HEK293 (cell line): Measurements from ENCODE around the gene ACAD11.
A peak's percentile ranks its signal among the peaks of the same experiment; 100 is the strongest.

Source experiments
- CTCF ChIA-PET: fragments of 350-600 bp; formaldehyde crosslinking; extraction: SDS; loops from one replicate; lab custom pipeline; 2021; ENCODE audit warnings: antibody characterized with exemption; lab: Yijun Ruan, JAX
- POLR2A ChIA-PET: fragments of 300-600 bp; formaldehyde crosslinking; extraction: SDS; loops from one replicate; lab custom pipeline; 2020; ENCODE audit warnings: antibody characterized with exemption, inconsistent platforms; lab: Yijun Ruan, JAX
- H3K27ac ChIP-seq: fragments of 200-500 bp; sonication (Bioruptor generic); 2 replicates; pipeline ENCODE4 v1.5.1; 2014; ENCODE audit warnings: low read depth, low read length, control low read depth, inconsistent platforms; ENCODE audit errors: extremely low read depth
- H3K36me3 ChIP-seq, 2 experiments: fragments of 200-500 bp in 1 of 2; sonication (Bioruptor generic) in 1 of 2; 1 replicate in 1 of 2; 2 replicates in 1 of 2; pipeline ENCODE4 v1.5.1; 2014 to 2017; ENCODE audit warnings: inconsistent platforms in 2 of 2, low read length in 2 of 2; ENCODE audit not compliant: control insufficient read depth in 2 of 2, insufficient read depth in 1 of 2
- H3K4me1 ChIP-seq: fragments of 200-500 bp; sonication (Bioruptor generic); 2 replicates; pipeline ENCODE4 v1.5.1; 2014; ENCODE audit warnings: mild to moderate bottlenecking, low read length, inconsistent platforms; ENCODE audit not compliant: control insufficient read depth, insufficient read depth
- H3K4me3 ChIP-seq: 2 replicates; pipeline ENCODE4 v1.5.1; 2011; ENCODE audit warnings: low read depth, mild to moderate bottlenecking, control low read depth, low read length, moderate library complexity
- H3K9me3 ChIP-seq: fragments of 200-500 bp; sonication (Bioruptor generic); 2 replicates; pipeline ENCODE4 v1.5.1; 2014; ENCODE audit warnings: low read depth, low read length, inconsistent platforms; ENCODE audit not compliant: control insufficient read depth, insufficient read depth
- GLI2 ChIP-seq: fragments of 450-650 bp; formaldehyde crosslinking; IDR thresholded peaks from 2 replicates; pipeline ENCODE4; 2017; ENCODE audit warnings: missing biosample characterization, missing genetic modification characterization, low read depth, borderline replicate concordance
- PRDM1 ChIP-seq: fragments of 450-650 bp; formaldehyde crosslinking; IDR thresholded peaks from 2 replicates; pipeline ENCODE4; 2016; ENCODE audit warnings: missing biosample characterization, missing genetic modification characterization
- PRDM2 ChIP-seq: fragments of 450-650 bp; formaldehyde crosslinking; IDR thresholded peaks from 2 replicates; pipeline ENCODE4 v1.5.1; 2016; ENCODE audit warnings: missing biosample characterization, missing genetic modification characterization, borderline replicate concordance
- RBAK ChIP-seq: fragments of 450-650 bp; formaldehyde crosslinking; IDR thresholded peaks from 2 replicates; pipeline ENCODE4 v1.5.1; 2016; ENCODE audit warnings: missing biosample characterization, missing genetic modification characterization
- SCRT2 ChIP-seq: fragments of 450-650 bp; formaldehyde crosslinking; IDR thresholded peaks from 2 replicates; pipeline ENCODE4 v1.5.1; 2016; ENCODE audit warnings: missing biosample characterization, missing genetic modification characterization
- ZEB2 ChIP-seq: fragments of 450-650 bp; formaldehyde crosslinking; IDR thresholded peaks from 2 replicates; pipeline ENCODE4 v1.5.1; 2016; ENCODE audit warnings: missing biosample characterization, missing genetic modification characterization
- ZNF10 ChIP-seq: fragments of 450-650 bp; formaldehyde crosslinking; IDR thresholded peaks from 2 replicates; pipeline ENCODE4 v1.5.1; 2017; ENCODE audit warnings: missing biosample characterization, missing genetic modification characterization
- ZNF121 ChIP-seq: fragments of 450-650 bp; formaldehyde crosslinking; IDR thresholded peaks from 2 replicates; pipeline ENCODE4 v1.5.1; 2016; ENCODE audit warnings: missing biosample characterization, missing genetic modification characterization
- ZNF266 ChIP-seq: fragments of 450-650 bp; formaldehyde crosslinking; IDR thresholded peaks from 2 replicates; pipeline ENCODE4 v1.5.1; 2016; ENCODE audit warnings: missing biosample characterization, missing genetic modification characterization, low read depth
- ZNF473 ChIP-seq: fragments of 450-650 bp; formaldehyde crosslinking; IDR thresholded peaks from 2 replicates; pipeline ENCODE4 v1.5.1; 2017; ENCODE audit warnings: missing biosample characterization, missing genetic modification characterization
- ZNF530 ChIP-seq: fragments of 450-650 bp; formaldehyde crosslinking; IDR thresholded peaks from 2 replicates; pipeline ENCODE4 v1.5.1; 2016; ENCODE audit warnings: low read depth, missing biosample characterization, missing genetic modification characterization
- ZNF560 ChIP-seq: fragments of 450-650 bp; formaldehyde crosslinking; IDR thresholded peaks from 2 replicates; pipeline ENCODE4 v1.5.1; 2017; ENCODE audit warnings: missing biosample characterization, missing genetic modification characterization, borderline replicate concordance
- ZNF623 ChIP-seq: fragments of 450-650 bp; formaldehyde crosslinking; IDR thresholded peaks from 2 replicates; pipeline ENCODE4 v1.5.1; 2016; ENCODE audit warnings: missing biosample characterization, missing genetic modification characterization
- TF ChIP-seq, protein P1 (sequence below): fragments of 450-650 bp; formaldehyde crosslinking; conservative IDR thresholded peaks from 2 replicates; pipeline ENCODE4 v1.5.1; 2016; ENCODE audit warnings: low read depth, missing biosample characterization, missing genetic modification characterization

The ACAD11 gene

DNA sequence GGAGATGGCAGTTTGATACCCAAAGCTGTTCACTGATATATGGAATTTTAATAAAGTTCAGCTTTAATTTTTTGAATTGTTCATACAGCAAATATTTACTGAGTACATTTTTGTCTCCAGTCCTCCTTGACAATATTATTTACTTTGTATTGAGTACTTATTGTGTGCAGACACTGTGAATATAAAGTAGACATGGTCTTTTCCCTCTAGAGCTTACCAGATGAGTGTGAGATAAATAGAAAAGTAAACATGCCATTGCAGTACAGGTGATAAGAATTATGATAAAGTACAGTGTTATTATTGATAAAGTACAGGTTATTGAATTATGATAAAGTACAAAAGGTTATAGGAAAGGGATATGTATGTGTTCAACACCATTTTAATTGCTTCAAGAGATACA is 2.6 kb upstream of the ACAD11 start:
- Histone ChIP-seq H3K4me1 (no peaks in the 10 kb centered on the region), H3K4me3 (no peak overlapping the region), H3K36me3 (peaks cover 0 to 11% of the 10 kb centered on the region in 2 experiments; a peak in 1 of 3 replicates), H3K27ac (no peak overlapping the region), H3K9me3 (no peaks in the 10 kb centered on the region)
- POLR2A ChIA-PET: no interaction called here
- no peak for TF ChIP-seq ZNF266 (tag by site-specific recombination)
- TF ChIP-seq ZEB2 (tag by site-specific recombination): no peak
- no peak for TF ChIP-seq ZNF530 (tag by site-specific recombination)
- CTCF ChIA-PET: no interaction called here

- no peaks in the 10 kb centered on the region for H3K9me3 ChIP-seq
- H3K27ac ChIP-seq: no peak overlapping the region
- peak overlapping the region; percentile 98 for H3K4me3 ChIP-seq
- CTCF ChIA-PET: interaction anchor here (1.5 kb wide), 1 partner anchor 20 kb away, joined by 3 read pairs; no protein-coding TSS in a partner anchor
- POLR2A ChIA-PET: no interaction called here
- H3K4me1 ChIP-seq: no peaks in the 10 kb centered on the region
- H3K36me3 ChIP-seq: peaks cover 0 to 5% of the 10 kb centered on the region in 2 experiments; a peak in 1 of 3 replicates
- TF ChIP-seq PRDM1 (tag by site-specific recombination): 0 out of 2 replicates have a peak, but pooled peaks have one; percentile 11
- no peak for TF ChIP-seq ZNF121 (tag by site-specific recombination)
Measured at GRCh38 chr3:132661101-132661500, 1.5 kb upstream of the ACAD11 start.

DNA sequence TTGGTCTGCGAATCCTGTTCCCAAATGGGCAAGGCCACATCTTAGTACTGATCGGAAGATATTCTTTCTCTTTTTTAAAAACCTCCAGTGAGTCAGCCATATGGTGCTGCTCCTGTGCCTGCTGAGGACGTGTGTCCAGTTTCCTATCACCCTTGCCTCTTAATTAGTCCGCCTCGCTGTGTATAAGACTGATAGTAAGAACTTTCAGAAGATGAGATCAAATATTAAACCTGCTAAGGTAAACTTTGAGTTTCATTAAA is 1.1 kb upstream of the ACAD11 start:
- CTCF ChIA-PET: interaction anchor here (1.4 to 1.5 kb wide), 2 partner anchors 20 to 30 kb away, joined by 3 read pairs; no protein-coding TSS in a partner anchor
- Histone ChIP-seq H3K36me3 (peaks cover 0 to 2% of the 10 kb centered on the region in 2 experiments; a peak in 1 of 3 replicates), H3K9me3 (no peaks in the 10 kb centered on the region), H3K27ac (peak overlapping the region; percentile 77), H3K4me1 (no peaks in the 10 kb centered on the region), H3K4me3 (peak overlapping the region; percentile 98)
- POLR2A ChIA-PET: interaction anchor here (0.6 kb wide), 1 partner anchor 1279 kb away, joined by 3 read pairs; the partner anchor contains the start of gene NUDT16
- TF ChIP-seq RBAK (tag by site-specific recombination) (no peak), ZNF10 (tag by site-specific recombination) (0 out of 2 replicates have a peak, but pooled peaks have one; percentile 30)

DNA sequence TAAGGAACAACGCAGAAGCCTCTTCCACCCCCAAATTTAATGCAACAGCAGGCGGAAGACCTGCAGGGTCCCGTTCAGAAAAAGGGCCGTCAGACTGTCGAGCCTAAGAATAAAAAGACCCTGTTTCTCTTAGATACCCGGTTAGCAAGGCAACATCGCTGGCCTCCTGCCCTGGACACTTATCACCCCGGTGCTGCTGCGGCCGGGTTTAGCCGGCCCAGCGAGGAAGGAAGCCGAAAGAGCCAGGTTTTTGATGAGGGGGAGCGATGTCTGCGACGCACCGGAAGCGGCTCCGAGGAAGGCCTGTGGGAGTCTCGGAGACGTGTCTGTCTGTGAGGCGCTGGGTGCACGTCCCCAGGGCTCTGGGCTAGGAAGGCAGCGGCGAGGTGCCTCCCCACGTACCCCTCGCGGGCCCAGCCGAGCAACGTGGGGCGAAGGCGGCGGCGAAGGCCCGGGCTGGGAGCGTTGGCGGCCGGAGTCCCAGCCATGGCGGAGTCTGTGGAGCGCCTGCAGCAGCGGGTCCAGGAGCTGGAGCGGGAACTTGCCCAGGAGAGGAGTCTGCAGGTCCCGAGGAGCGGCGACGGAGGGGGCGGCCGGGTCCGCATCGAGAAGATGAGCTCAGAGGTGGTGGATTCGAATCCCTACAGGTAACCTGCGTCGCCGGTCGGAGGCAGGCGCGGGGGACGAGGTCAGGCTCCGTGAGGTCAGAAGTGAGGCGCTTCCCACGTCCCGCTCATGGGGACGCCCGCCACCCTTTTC is 622 bp upstream of the ACAD11 start, which contains the start of gene UBA5:
Gene UBA5 (plus strand): TSS at position 278 of the 759 bp plus-strand sequence. CDS start 209 bp downstream, at position 487.
- peak within 1 kb of the TSS; percentile 98 for H3K4me3 ChIP-seq
- no peaks in the 10 kb centered on the region for H3K9me3 ChIP-seq
- H3K27ac ChIP-seq: peak within 1 kb of the TSS; percentile 77
- peaks cover 0 to 2% of the 10 kb centered on the region in 2 experiments; a peak in 1 of 3 replicates for H3K36me3 ChIP-seq
- ChIA-PET CTCF (interaction anchor here (0.7 to 2.3 kb wide), 4 partner anchors 21 to 124 kb away, joined by 3 to 7 read pairs (median 3); no protein-coding TSS in a partner anchor), POLR2A (interaction anchor here (0.6 kb wide), 2 partner anchors 581 to 1278 kb away, joined by 3 to 7 read pairs; partner anchors contain the start of gene NUDT16)
- no peaks in the 10 kb centered on the region for H3K4me1 ChIP-seq
- no peak for TF ChIP-seq ZNF560
- no peak for TF ChIP-seq GLI2
- TF ChIP-seq PRDM2 (tag by site-specific recombination): no peak
- TF ChIP-seq SCRT2 (tag by site-specific recombination): no peak
- no peak for TF ChIP-seq ZNF473 (tag by site-specific recombination)
- TF ChIP-seq, protein P1, sequence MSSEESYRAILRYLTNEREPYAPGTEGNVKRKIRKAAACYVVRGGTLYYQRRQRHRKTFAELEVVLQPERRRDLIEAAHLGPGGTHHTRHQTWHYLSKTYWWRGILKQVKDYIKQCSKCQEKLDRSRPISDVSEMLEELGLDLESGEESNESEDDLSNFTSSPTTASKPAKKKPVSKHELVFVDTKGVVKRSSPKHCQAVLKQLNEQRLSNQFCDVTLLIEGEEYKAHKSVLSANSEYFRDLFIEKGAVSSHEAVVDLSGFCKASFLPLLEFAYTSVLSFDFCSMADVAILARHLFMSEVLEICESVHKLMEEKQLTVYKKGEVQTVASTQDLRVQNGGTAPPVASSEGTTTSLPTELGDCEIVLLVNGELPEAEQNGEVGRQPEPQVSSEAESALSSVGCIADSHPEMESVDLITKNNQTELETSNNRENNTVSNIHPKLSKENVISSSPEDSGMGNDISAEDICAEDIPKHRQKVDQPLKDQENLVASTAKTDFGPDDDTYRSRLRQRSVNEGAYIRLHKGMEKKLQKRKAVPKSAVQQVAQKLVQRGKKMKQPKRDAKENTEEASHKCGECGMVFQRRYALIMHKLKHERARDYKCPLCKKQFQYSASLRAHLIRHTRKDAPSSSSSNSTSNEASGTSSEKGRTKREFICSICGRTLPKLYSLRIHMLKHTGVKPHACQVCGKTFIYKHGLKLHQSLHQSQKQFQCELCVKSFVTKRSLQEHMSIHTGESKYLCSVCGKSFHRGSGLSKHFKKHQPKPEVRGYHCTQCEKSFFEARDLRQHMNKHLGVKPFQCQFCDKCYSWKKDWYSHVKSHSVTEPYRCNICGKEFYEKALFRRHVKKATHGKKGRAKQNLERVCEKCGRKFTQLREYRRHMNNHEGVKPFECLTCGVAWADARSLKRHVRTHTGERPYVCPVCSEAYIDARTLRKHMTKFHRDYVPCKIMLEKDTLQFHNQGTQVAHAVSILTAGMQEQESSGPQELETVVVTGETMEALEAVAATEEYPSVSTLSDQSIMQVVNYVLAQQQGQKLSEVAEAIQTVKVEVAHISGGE (tag by site-specific recombination): peak; percentile 99
- TF ChIP-seq ZNF623: no peak
